Adrenal gland (tissue), 12 donors: ENCODE measurements around the gene IFT20. TPM values are rescaled to one million over a fixed set of nuclear protein-coding genes. Genes with fewer than 3 reads are reported as not detected.

ENCODE experiments used
- DNase-seq, 7 donors: peaks; one replicate each; pipeline ENCODE4 v3.0.0-alpha.2; 2019 to 2020
- H3K27ac ChIP-seq, 5 donors: fragments of 200-600 bp; sonication (generic) in 4 of 5; 1 replicate in 3 of 5; 2 replicates in 2 of 5; pipeline versions ENCODE4 v1.5.1 to v1.8.0; 2016 to 2020; ENCODE audit warnings: mild to moderate bottlenecking in 1 of 5
- H3K27me3 ChIP-seq: fragments of 200-600 bp; 2 replicates; pipeline ENCODE4 v1.8.0; 2021
- H3K36me3 ChIP-seq, 2 donors: fragments of 200-600 bp; replicated peaks in 1 of 2; 1 replicate in 1 of 2; 2 replicates in 1 of 2; pipeline versions ENCODE4 v1.5.1 to v1.8.0; 2018 to 2022
- H3K4me1 ChIP-seq, 2 donors: fragments of 200-600 bp; replicated peaks in 1 of 2; 1 replicate in 1 of 2; 2 replicates in 1 of 2; pipeline versions ENCODE4 v1.5.1 to v1.8.0; 2018 to 2021
- H3K4me3 ChIP-seq, 4 donors: fragments of 200-600 bp; sonication (generic) in 3 of 4; one replicate each; pipeline ENCODE4 v1.5.1; 2016 to 2018
- H3K9me3 ChIP-seq, 3 donors: fragments of 200-600 bp; sonication (generic) in 1 of 3; replicated peaks in 1 of 3; 1 replicate in 2 of 3; 2 replicates in 1 of 3; pipeline versions ENCODE4 v1.5.1 to v1.8.0; 2016 to 2021
- POLR2A ChIP-seq, 2 donors: fragments of 450-650 bp; IDR thresholded peaks; one replicate each; pipeline ENCODE4 v1.6.1; 2017; ENCODE audit warnings: antibody characterized with exemption in 2 of 2, mild to moderate bottlenecking in 2 of 2, moderate library complexity in 1 of 2
- WGBS, 4 donors: extraction: QIAGEN DNeasy Blood & Tissue Kit in 2 of 4; methylation state at CpG; one replicate each; pipeline versions ENCODE4 v1.1.5 to v1.1.7; 2013 to 2017; 5-methylcytosine and 5-hydroxymethylcytosine counted together
- intact Hi-C, 2 donors: fragments of 100-400 bp; cut with DNase I; formaldehyde crosslinking; loops; one replicate each; pipeline versions ENCODE4 v1.14.1 to v1.15.0; 2022 to 2023
- polyA plus RNA-seq, 3 donors: library from polyadenylated mRNA; stranded (reverse); fragments of 200-250 nt in 2 of 3; fragments of 350-450 nt in 1 of 3; fragmentation: Illumina TruSeq in 1 of 3; extraction: RNeasy Lipid Tissue Mini Kit (QIAGEN cat#74804) in 1 of 3; gene quantifications; one replicate each; pipeline ENCODE4 v1.2.3, GENCODE V29; 2013 to 2014
- total RNA-seq, 9 donors: library from RNA; depleted of rRNA in 4 of 9; stranded (reverse); fragments of >200 nt in 4 of 9; fragments of 120-200 nt in 1 of 9; fragmentation: NEBNext Ultra II Directional in 1 of 9; extraction: Animal tissue kit (Norgen Biotek cat#: 25700) in 1 of 9; gene quantifications; one replicate each; pipeline versions ENCODE4 v1.1.0 to v1.2.4, GENCODE V29; 2013 to 2023
- TF ChIP-seq, protein P1 (sequence below), 6 experiments: fragments of 450-650 bp in 4 of 6; fragments of 200-600 bp in 2 of 6; sonication (generic) in 1 of 6; IDR thresholded peaks; 1 replicate in 5 of 6; 2 replicates in 1 of 6; pipeline versions ENCODE4 v1.5.1 to v1.8.0; 2016 to 2021; ENCODE audit warnings: antibody characterized with exemption in 6 of 6, mild to moderate bottlenecking in 2 of 6, moderate library complexity in 1 of 6
- donor health status: healthy with polysubstance abuse.
- donor health status: Bipolar disorder and iron deficiency.
- donor health status: DM: yes; HTN: yes; CAD: no.
- donor health status: DM: no; HTN: no; CAD: no.
- donor health status: DM: no; HTN: no; CAD: no.
- donor health status: DM: yes; HTN: yes; CAD: no.

The IFT20 gene
- total and polyA plus RNA-seq, 12 donors: 24.5 to 100 (median 41.2) TPM

DNA sequence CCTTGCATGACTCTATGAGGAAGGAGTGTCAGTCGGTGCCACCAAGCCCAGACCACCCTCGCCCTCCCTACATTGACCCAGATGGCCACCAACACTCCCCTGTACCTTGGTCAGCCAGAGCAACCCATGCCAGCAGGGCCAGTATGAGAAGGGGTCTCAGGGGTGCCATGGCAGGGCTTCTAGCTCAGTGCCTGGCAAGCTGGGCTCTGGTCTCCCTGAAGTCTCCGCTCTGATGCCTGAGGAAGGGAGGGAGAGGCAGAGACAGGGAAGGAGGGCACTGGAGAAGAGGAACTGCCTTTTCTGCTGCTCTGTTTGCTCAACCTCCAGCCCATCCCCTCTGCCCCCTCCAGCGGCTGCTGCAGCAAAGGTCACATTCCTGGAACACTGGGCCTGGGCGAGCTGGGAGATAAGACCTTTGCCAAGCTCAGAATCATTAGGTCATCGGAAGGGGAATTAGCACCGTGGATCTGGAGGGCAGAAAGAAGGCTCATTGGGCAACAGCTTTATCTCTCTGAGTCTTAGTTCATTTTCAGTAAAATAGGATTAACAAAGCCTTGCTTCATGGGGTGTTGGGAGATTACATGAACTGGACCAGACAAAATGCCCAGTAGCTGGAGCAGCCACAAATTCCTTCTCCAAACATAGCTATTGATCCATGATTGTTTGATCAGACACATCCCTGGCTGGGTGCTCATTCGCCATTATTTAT lies 34.9 kb upstream of the IFT20 start, which contains the start of gene VTN:
VTN (minus strand) TSS at position 273 of the 709 bp plus-strand sequence; CDS start at position 169, 104 bp downstream.
- intact Hi-C loops: no loop called here
- H3K4me1 ChIP-seq: peaks cover 33 to 34% of the 10 kb centered on the region in 2 donors
- peak within 1 kb of the TSS; percentile 63 to 93 (median 79) for H3K27ac ChIP-seq
- 12 to 20% (median 16%) methylated on average over 5 to 8 of the region's 8 CpGs for WGBS, 4 donors
- peak; percentile 72 to 98 (median 94) for DNase-seq
- H3K27me3 ChIP-seq: no peaks in the 10 kb centered on the region
- no peaks in the 10 kb centered on the region for H3K9me3 ChIP-seq
- H3K4me3 ChIP-seq: peak within 1 kb of the TSS in 1 of 4 donors; percentile 76
- peak in 1 of 2 donors; percentile 63 for TF ChIP-seq POLR2A (IDR thresholded peaks at IDR 0.05)
- TF ChIP-seq, protein P1, sequence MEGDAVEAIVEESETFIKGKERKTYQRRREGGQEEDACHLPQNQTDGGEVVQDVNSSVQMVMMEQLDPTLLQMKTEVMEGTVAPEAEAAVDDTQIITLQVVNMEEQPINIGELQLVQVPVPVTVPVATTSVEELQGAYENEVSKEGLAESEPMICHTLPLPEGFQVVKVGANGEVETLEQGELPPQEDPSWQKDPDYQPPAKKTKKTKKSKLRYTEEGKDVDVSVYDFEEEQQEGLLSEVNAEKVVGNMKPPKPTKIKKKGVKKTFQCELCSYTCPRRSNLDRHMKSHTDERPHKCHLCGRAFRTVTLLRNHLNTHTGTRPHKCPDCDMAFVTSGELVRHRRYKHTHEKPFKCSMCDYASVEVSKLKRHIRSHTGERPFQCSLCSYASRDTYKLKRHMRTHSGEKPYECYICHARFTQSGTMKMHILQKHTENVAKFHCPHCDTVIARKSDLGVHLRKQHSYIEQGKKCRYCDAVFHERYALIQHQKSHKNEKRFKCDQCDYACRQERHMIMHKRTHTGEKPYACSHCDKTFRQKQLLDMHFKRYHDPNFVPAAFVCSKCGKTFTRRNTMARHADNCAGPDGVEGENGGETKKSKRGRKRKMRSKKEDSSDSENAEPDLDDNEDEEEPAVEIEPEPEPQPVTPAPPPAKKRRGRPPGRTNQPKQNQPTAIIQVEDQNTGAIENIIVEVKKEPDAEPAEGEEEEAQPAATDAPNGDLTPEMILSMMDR (IDR thresholded peaks at IDR 0.05): peak in 2 of 6 experiments; percentile 6 to 20
- no peaks in the 10 kb centered on the region for H3K36me3 ChIP-seq

- intact Hi-C loops: no loop called here
- peak in 3 of 7 donors; percentile 36 to 44 (median 38) for DNase-seq
- Histone ChIP-seq H3K9me3 (no peaks in the 10 kb centered on the region), H3K4me1 (peaks cover 33 to 34% of the 10 kb centered on the region in 2 donors), H3K36me3 (peaks cover 0 to under 1% of the 10 kb centered on the region in 2 donors), H3K27ac (peak overlapping the region; percentile 55 to 93 (median 79)), H3K27me3 (no peaks in the 10 kb centered on the region), H3K4me3 (no peak overlapping the region)
- no peak for TF ChIP-seq POLR2A (IDR thresholded peaks at IDR 0.05)
- TF ChIP-seq, protein P1 (IDR thresholded peaks at IDR 0.05): no peak
- WGBS, 4 donors: 70 to 83% (median 76%) methylated on average over 6 to 10 of the region's 10 CpGs
Measured at GRCh38 chr17:28369684-28370034, 34.4 kb upstream of the IFT20 start.

- WGBS, 4 donors: 91 to 98% (median 94%) methylated on average over 7 to 23 of the region's 23 CpGs
- intact Hi-C loops: no loop called here
- TF ChIP-seq, protein P1 (IDR thresholded peaks at IDR 0.05): no peak
- TF ChIP-seq POLR2A (IDR thresholded peaks at IDR 0.05): no peak
- peaks cover 0 to 6% of the 10 kb centered on the region in 2 donors for H3K36me3 ChIP-seq
- peak overlapping the region in 3 of 5 donors; percentile 79 to 93 (median 91) for H3K27ac ChIP-seq
- no peaks in the 10 kb centered on the region for H3K27me3 ChIP-seq
- no peaks in the 10 kb centered on the region for H3K9me3 ChIP-seq
- no peak overlapping the region for H3K4me3 ChIP-seq
- no peak for DNase-seq
- H3K4me1 ChIP-seq: peaks cover 33 to 34% of the 10 kb centered on the region in 2 donors
Measured at GRCh38 chr17:28368915-28369683, 33.8 kb upstream of the IFT20 start.

DNA sequence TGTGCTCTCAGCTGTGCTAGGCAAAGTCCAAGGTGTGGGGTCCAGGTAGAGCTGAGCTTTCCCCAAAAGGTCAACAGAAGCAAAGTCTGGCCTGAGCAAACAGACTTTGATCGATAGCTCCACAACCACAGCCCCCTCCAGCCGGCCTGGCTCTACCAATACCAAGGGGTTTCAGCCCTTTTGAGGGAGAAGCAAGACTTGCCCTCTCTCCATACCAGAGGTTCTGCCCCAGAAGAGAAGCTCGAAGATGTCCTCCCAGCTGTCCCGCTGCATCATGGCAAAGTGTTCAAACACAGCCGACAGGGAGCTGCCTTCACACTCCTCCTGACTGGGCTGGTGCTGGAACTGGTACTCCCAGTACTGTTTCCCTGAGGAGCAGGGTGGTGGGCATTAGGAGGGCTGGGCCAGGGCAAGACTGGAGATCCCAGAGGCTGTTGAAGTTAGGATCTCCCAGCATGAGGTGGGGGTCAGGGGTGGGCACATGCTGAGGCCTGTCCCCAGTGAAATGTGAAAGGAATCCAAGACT lies 33.1 kb upstream of the IFT20 start:
- 80 to 93% (median 87%) methylated on average over 5 of the region's 5 CpGs for WGBS, 4 donors
- H3K36me3 ChIP-seq: peaks cover 0 to 13% of the 10 kb centered on the region in 2 donors
- no peak for TF ChIP-seq POLR2A (IDR thresholded peaks at IDR 0.05)
- TF ChIP-seq, protein P1 (IDR thresholded peaks at IDR 0.05): no peak
- no peaks in the 10 kb centered on the region for H3K9me3 ChIP-seq
- H3K4me1 ChIP-seq: peaks cover 31 to 33% of the 10 kb centered on the region in 2 donors
- DNase-seq: no peak
- H3K27me3 ChIP-seq: no peaks in the 10 kb centered on the region
- H3K4me3 ChIP-seq: no peak overlapping the region
- intact Hi-C loops: no loop called here
- no peak overlapping the region for H3K27ac ChIP-seq
